OCI-LY7 (cell line): ENCODE data around the gene IVD. TPM values are rescaled to one million over a fixed set of nuclear protein-coding genes. Genes with fewer than 3 reads are reported as not detected.

ENCODE experiments used
- BruUV-seq: library from RNA; stranded (reverse); fragments of 400-500 nt; replicated peaks from 2 replicates; lab custom pipeline; 2021; lab: Mats Ljungman, UMichigan
- CTCF ChIA-PET: fragments of 300-600 bp; sonication (Branson Sonifier 250); formaldehyde crosslinking; loops from one replicate; lab custom pipeline; 2022; ENCODE audit warnings: antibody characterized with exemption; ENCODE audit not compliant: unreplicated experiment; lab: Charles Lee
- POLR2A ChIA-PET: fragments of 300-600 bp; sonication (Branson Sonifier 250); formaldehyde crosslinking; loops from one replicate; lab custom pipeline; 2022; ENCODE audit warnings: antibody characterized with exemption; lab: Charles Lee
- DNase-seq: peaks from one replicate; pipeline ENCODE4 v3.0.0-alpha.2; 2015; ENCODE audit warnings: low spot score
- H2AFZ ChIP-seq: fragments of 200-600 bp; sonication (generic), shearing (Covaris generic); 2 replicates; pipeline ENCODE4 v1.6.1; 2014; ENCODE audit warnings: mild to moderate bottlenecking, antibody characterized with exemption, low read length, moderate library complexity
- H3K27ac ChIP-seq: fragments of 200-600 bp; sonication (generic); 2 replicates; pipeline ENCODE4 v1.5.1; 2014; ENCODE audit warnings: mixed run types, low read depth, mild to moderate bottlenecking, moderate library complexity, low read length, inconsistent platforms; ENCODE audit not compliant: poor library complexity, severe bottlenecking
- H3K36me3 ChIP-seq: fragments of 200-600 bp; sonication (generic); 2 replicates; pipeline ENCODE4 v1.6.1; 2014; ENCODE audit warnings: mild to moderate bottlenecking, antibody characterized with exemption, low read length, moderate library complexity, mixed read lengths; ENCODE audit not compliant: insufficient read depth
- H3K4me1 ChIP-seq: fragments of 200-600 bp; sonication (generic); 2 replicates; pipeline ENCODE4 v1.5.1; 2014; ENCODE audit warnings: mild to moderate bottlenecking, low read length; ENCODE audit not compliant: insufficient read depth, poor library complexity, severe bottlenecking
- H3K4me2 ChIP-seq: fragments of 200-600 bp; sonication (generic); 2 replicates; pipeline ENCODE4 v1.6.1; 2014; ENCODE audit warnings: mild to moderate bottlenecking, low read length
- H3K4me3 ChIP-seq: fragments of 200-600 bp; sonication (generic); 2 replicates; pipeline ENCODE4 v1.5.1; 2014; ENCODE audit warnings: mild to moderate bottlenecking, low read depth, low read length; ENCODE audit not compliant: poor library complexity, severe bottlenecking
- H3K79me2 ChIP-seq: fragments of 200-600 bp; sonication (generic); 2 replicates; pipeline ENCODE4 v1.6.1; 2016; ENCODE audit warnings: low read depth, mild to moderate bottlenecking, low read length, moderate library complexity, mixed read lengths; ENCODE audit not compliant: insufficient read depth
- H3K9me2 ChIP-seq: fragments of 200-600 bp; sonication (generic); 2 replicates; pipeline ENCODE4 v1.6.1; 2016; ENCODE audit warnings: mild to moderate bottlenecking, low read length, mixed read lengths; ENCODE audit not compliant: insufficient read depth
- H3K9me3 ChIP-seq: fragments of 200-600 bp; sonication (generic); 2 replicates; pipeline ENCODE4 v1.6.1; 2014; ENCODE audit warnings: mild to moderate bottlenecking, mixed run types, low read length, mixed read lengths
- H4K20me1 ChIP-seq: fragments of 200-600 bp; sonication (generic); 2 replicates; pipeline ENCODE4 v1.6.1; 2014; ENCODE audit warnings: mild to moderate bottlenecking, antibody characterized with exemption, low read length, moderate library complexity, mixed read lengths; ENCODE audit not compliant: insufficient read depth
- EZH2phosphoT487 ChIP-seq: fragments of 200-600 bp; sonication (generic); IDR thresholded peaks from 2 replicates; pipeline ENCODE4 v1.6.1; 2018; ENCODE audit warnings: low read depth, borderline replicate concordance, mild to moderate bottlenecking, mixed run types, antibody characterized with exemption, low read length, moderate library complexity, mixed read lengths
- intact Hi-C: fragments of 100-400 bp; cut with micrococcal nuclease; formaldehyde crosslinking; loops from one replicate; pipeline ENCODE4 v1.10.0; 2022; ENCODE audit not compliant: unreplicated experiment
- total RNA-seq, 2 experiments: library from RNA; depleted of rRNA in 1 of 2; stranded (reverse); fragments of >200 nt in 1 of 2; shearing (Covaris generic) in 1 of 2; gene quantifications; 2 replicates each; pipeline ENCODE4 v1.2.3, GENCODE V29; 2014 to 2022
- TF ChIP-seq, protein P1 (sequence below): fragments of 200-600 bp; sonication (generic); conservative IDR thresholded peaks from 2 replicates; pipeline ENCODE4 v1.5.1; 2014; ENCODE audit warnings: mild to moderate bottlenecking, antibody characterized with exemption, low read length, moderate library complexity, mixed read lengths

Gene IVD
- total RNA-seq, 2 experiments from 2014 or later: 20.6 to 67.3 TPM

- BruUV-seq: no TSS peak
- POLR2A ChIA-PET: no interaction called here
- Histone ChIP-seq H3K9me3 (no peaks in the 10 kb centered on the region), H3K4me1 (no peaks in the 10 kb centered on the region), H3K9me2 (no peaks in the 10 kb centered on the region), H3K36me3 (peaks cover 21% of the 10 kb centered on the region; the same call in 1 of the 2 replicates), H3K79me2 (no peaks in the 10 kb centered on the region), H2AFZ (no peak overlapping the region), H3K4me2 (no peak overlapping the region), H4K20me1 (no peaks in the 10 kb centered on the region), H3K27ac (no peak overlapping the region), H3K4me3 (no peak overlapping the region)
- TF ChIP-seq, protein P1, sequence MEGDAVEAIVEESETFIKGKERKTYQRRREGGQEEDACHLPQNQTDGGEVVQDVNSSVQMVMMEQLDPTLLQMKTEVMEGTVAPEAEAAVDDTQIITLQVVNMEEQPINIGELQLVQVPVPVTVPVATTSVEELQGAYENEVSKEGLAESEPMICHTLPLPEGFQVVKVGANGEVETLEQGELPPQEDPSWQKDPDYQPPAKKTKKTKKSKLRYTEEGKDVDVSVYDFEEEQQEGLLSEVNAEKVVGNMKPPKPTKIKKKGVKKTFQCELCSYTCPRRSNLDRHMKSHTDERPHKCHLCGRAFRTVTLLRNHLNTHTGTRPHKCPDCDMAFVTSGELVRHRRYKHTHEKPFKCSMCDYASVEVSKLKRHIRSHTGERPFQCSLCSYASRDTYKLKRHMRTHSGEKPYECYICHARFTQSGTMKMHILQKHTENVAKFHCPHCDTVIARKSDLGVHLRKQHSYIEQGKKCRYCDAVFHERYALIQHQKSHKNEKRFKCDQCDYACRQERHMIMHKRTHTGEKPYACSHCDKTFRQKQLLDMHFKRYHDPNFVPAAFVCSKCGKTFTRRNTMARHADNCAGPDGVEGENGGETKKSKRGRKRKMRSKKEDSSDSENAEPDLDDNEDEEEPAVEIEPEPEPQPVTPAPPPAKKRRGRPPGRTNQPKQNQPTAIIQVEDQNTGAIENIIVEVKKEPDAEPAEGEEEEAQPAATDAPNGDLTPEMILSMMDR: no peak
- TF ChIP-seq EZH2phosphoT487: no peak
- intact Hi-C loops: no loop called here
- DNase-seq: no peak
- CTCF ChIA-PET: no interaction called here
Observed at GRCh38 chr15:40416056-40416455, 10.5 kb downstream of the IVD start.

- H3K36me3 ChIP-seq: peaks cover 12% of the 10 kb centered on the region; the same call in 1 of the 2 replicates
- H3K4me3 ChIP-seq: no peak overlapping the region
- TF ChIP-seq EZH2phosphoT487: no peak
- TF ChIP-seq, protein P1: no peak
- BruUV-seq: no TSS peak
- no peak overlapping the region for H3K4me2 ChIP-seq
- DNase-seq: no peak
- no peak overlapping the region for H3K27ac ChIP-seq
- no peaks in the 10 kb centered on the region for H4K20me1 ChIP-seq
- H2AFZ ChIP-seq: no peak overlapping the region
- no peaks in the 10 kb centered on the region for H3K9me3 ChIP-seq
- intact Hi-C loops: no loop called here
- ChIA-PET CTCF (no interaction called here), POLR2A (interaction anchor here (0.7 kb wide), 1 partner anchor 82 kb away, joined by 3 read pairs; no protein-coding TSS in a partner anchor)
- no peaks in the 10 kb centered on the region for H3K79me2 ChIP-seq
- H3K9me2 ChIP-seq: no peaks in the 10 kb centered on the region
- H3K4me1 ChIP-seq: no peaks in the 10 kb centered on the region
Observed at GRCh38 chr15:40418126-40418525, 12.5 kb downstream of the IVD start.

DNA sequence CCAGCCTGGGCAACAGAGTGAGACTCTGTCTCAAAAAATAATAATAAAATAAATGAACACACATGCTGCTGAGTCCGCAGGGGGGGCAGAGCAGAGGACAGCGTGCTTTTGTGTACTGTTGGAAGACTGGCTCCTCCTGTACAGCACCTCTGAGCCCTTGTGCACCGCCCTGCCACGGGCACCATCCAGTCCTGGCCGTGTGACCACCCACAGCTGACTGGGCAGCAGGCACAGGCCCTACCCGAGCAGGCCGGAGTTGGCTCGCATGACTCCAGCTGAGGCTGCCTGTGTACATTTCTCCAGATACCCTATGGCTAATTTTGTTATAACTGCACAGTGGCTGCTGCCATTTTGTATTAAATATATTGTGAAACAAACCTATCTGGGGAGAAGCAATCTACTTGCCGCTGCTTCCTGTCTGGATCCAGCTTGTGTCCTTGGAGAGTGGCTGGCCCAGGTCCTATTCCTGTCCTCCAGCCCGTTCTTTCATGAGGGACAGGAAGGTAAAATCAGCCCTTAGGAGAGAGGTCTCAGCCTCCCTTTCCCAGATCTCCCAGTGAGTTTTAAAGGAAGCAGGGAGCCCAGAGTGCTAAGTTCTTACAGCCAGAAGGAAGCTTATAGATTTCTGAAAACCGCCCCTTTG lies 14.6 kb downstream of the IVD start:
- CTCF ChIA-PET: no interaction called here
- Histone ChIP-seq H2AFZ (no peak overlapping the region), H3K4me3 (no peak overlapping the region), H3K9me3 (no peaks in the 10 kb centered on the region), H3K4me1 (no peaks in the 10 kb centered on the region), H3K4me2 (no peak overlapping the region), H3K36me3 (peaks cover 8% of the 10 kb centered on the region; the same call in 1 of the 2 replicates), H3K27ac (no peak overlapping the region), H3K9me2 (no peaks in the 10 kb centered on the region), H3K79me2 (no peaks in the 10 kb centered on the region), H4K20me1 (no peaks in the 10 kb centered on the region)
- POLR2A ChIA-PET: interaction anchor here (0.5 kb wide), 1 partner anchor 21 kb away, joined by 3 read pairs; no protein-coding TSS in a partner anchor
- DNase-seq: no peak
- BruUV-seq: no TSS peak
- no peak for TF ChIP-seq EZH2phosphoT487
- TF ChIP-seq, protein P1: no peak
- intact Hi-C loops: no loop called here
